Putamen (tissue), 1 donor: ENCODE measurements around the gene ZNF333.
"Not testable (repeated sequence)": the region's sequence is repeated elsewhere in the genome, so short reads cannot be mapped to it uniquely, and the experiment has no call there.

Experiments
- DNase-seq: peaks from one replicate; pipeline ENCODE4 v3.0.0-alpha.2; 2016; ENCODE audit warnings: low spot score

Gene ZNF333

DNA sequence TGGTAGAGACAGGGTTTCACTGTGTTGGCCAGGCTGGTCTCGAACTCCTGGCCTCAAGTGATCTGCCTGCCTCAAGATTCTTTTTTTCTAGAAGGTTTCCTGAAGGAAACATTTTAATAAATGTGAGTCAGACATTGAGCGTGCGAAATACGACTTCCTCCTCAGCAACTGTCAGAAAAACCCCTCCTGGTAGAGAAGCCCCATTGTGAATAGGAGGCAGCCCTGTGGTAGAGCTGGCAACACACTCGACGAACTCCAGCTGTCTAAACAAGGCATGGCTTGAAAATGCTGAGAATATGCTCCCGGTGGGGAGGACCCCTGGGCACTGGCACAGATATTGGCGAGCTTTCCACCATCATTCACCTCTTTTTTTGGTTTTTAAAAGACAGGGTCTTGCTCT, 9.8 kb downstream of the ZNF333 start:
- DNase-seq, result no peak

GRCh38 chr19:14700711-14701375, 11.0 kb downstream of the ZNF333 start:
- DNase-seq, result no peak

- no peak for DNase-seq
Observed at GRCh38 chr19:14703833-14704232, 14.0 kb downstream of the ZNF333 start.

- DNase-seq, result no peak
Observed at GRCh38 chr19:14704450-14704849, 14.6 kb downstream of the ZNF333 start.

DNA sequence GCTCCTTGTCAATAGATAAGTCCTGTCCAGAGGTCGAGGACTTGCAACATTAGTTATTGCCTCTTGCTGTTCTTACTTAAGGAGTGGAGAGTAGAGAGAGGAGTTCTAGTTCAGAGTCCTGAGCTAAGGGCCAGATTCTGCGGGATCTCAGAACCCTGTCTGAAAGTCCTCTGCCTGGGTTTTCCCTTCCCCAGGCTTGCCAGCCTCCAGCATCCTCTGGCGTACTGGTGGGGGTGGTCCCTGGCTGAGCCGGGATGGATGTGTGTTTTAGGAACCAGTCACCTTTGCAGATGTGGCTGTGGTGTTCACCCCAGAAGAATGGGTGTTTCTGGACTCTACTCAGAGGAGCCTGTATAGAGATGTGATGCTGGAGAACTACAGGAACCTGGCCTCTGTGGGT, 26.0 kb downstream of the ZNF333 start:
- no peak for DNase-seq

DNA sequence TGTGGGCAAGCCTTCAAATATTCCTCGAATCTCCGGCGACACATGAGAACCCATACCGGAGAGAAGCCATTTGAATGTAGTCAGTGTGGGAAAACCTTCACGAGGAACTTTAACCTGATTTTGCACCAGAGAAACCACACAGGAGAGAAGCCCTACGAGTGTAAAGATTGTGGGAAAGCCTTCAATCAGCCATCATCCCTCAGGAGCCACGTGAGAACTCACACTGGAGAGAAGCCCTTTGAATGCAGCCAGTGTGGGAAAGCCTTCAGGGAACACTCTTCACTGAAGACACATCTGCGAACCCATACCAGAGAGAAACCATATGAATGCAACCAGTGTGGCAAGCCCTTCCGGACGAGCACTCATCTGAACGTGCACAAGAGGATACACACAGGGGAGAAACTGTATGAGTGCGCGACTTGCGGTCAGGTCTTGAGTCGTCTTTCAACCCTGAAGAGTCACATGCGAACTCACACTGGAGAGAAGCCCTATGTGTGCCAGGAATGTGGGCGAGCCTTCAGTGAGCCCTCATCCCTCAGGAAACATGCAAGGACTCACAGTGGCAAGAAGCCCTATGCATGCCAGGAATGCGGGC, 28.8 kb downstream of the ZNF333 start:
- no peak for DNase-seq

DNA sequence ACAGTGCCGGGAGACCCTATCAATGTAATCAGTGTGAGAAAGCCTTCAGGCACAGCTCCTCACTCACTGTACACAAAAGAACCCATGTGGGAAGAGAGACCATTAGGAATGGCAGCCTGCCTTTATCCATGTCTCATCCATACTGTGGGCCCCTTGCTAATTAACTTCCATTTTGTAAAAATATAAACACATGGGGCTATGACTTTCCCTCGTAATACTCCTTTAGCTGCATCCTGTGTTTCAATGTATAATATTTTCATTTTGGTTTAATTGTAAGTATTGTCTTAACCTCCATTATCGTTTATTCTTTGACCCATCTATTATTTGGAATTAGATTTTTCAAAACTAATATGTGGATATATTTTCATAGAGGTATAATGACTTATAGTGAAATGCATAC, 29.3 kb downstream of the ZNF333 start:
- DNase-seq, result no peak

- no peak for DNase-seq
Observed at GRCh38 chr19:14722127-14722526, 32.3 kb downstream of the ZNF333 start.

- DNase-seq, result no peak
Observed at GRCh38 chr19:14728595-14728994, 38.7 kb downstream of the ZNF333 start.

DNA sequence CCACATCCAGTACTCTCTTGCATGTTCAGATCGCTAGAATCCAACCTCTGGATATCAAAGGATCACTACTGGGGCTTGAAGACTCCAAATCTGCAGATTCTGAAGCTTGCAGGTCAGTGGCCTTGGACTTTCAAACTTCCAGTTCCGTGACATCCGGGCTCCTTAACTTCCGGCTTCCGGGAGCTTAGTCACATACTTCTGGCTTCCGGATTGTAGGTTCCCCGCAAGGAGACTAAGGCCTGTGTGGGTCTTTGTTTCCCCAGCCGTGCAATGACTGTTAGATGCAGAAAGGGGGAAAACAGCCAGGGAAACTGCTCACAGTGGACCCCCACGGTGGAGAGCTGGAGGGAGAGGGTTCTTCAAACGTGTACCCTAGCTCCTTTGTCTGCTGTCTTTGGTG, 41.4 kb downstream of the ZNF333 start:
- no peak for DNase-seq

DNA sequence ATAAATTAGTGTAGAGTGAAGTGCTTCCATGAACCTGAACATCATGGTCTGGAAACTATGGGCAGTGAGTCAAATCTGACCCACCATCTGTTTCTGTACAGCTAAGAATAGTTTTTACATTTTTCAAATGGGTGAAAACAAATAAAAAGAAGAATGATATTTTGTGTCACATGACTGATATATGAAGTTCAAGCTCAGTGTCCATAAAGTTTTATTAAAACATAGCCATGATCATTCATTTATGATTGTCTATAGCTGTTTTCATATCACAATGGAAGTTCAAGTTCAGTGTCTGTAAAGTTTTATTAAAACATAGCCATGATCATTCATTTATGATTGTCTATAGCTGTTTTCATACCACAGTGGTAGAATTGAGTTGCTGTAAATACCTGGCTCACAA, 42.7 kb downstream of the ZNF333 start:
- DNase-seq, result no peak

GRCh38 chr19:14733574-14733973, 43.7 kb downstream of the ZNF333 start:
- no peak for DNase-seq

- no peak for DNase-seq
Observed at GRCh38 chr19:14735915-14736314, 46.1 kb downstream of the ZNF333 start.

GRCh38 chr19:14746886-14747285, 57.0 kb downstream of the ZNF333 start:
- no peak for DNase-seq

DNA sequence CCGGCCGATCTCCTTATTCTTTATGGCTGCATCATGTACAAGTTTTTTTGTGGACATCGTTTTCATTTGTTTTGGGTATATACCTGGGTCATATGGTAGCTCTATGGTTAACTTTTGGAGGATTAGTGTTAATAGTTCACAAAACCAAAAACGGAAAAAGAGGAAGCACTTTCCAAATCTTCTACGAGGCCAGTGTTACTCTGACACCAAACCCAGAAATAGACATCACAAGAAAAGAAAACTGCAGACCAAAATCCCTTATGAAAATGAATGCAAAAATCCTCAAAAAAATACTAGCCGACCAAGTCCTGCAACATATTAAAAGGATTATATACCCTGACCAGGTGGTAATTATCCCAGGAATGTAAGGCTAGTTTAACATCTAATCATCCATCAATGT, 58.8 kb downstream of the ZNF333 start:
- DNase-seq, result no peak

DNA sequence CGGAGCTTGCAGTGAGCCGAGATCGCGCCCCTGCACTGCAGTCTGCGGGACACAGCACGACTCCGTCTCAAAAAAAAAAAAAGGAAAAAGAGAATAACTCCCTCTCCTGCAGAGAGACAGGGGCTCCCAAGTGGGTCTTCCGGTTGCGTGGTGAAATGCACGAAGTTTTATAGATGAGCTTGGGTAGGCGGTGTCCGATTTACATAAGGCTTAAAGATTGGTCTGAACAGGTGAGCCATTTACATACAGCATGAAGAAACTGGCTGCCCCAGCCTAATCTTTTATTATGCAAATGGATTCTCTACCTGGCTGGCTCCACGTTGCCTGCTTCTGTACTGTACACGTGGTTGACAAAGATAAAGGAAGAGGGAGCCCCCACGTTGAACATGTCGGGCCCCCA, 69.0 kb downstream of the ZNF333 start:
- no peak for DNase-seq

GRCh38 chr19:14761607-14762006, 71.8 kb downstream of the ZNF333 start:
- DNase-seq, result no peak

- DNase-seq, result no peak
Observed at GRCh38 chr19:14762111-14762510, 72.3 kb downstream of the ZNF333 start.

DNA sequence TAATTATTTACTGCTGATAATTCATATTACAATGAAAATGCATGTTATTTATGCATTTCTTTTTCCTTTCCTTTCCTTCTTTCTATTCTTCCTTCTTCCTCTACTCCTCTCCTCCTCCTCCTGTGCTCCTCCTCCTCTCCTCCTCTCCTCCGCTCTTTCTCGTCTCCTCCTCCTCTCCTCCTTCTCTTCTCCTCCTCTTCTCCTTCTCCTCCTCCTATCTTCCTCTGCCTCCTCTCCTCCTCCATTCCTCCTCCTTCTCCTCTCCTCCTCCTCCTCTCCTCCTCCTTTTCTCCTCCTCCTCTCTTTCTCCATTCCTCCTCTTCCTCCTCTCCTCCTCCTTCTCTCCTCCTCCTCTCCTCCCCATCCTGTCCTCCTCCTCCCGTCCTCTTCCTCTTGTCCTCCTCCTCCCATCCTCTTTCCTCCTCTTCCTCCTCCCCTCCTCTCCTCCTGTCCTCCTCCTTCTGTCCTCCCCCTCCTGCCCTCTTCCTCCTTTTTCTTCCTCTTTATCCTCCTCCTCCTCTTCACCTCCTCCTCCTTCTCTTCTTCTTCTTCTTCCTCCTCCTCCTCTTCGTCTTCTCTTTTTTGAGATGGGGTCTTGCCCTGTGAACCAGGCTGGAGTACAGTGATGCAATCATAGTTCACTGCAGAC, 73.8 kb downstream of the ZNF333 start:
- DNase-seq, result no peak

- DNase-seq, result no peak
Observed at GRCh38 chr19:14764401-14764800, 74.6 kb downstream of the ZNF333 start.

DNA sequence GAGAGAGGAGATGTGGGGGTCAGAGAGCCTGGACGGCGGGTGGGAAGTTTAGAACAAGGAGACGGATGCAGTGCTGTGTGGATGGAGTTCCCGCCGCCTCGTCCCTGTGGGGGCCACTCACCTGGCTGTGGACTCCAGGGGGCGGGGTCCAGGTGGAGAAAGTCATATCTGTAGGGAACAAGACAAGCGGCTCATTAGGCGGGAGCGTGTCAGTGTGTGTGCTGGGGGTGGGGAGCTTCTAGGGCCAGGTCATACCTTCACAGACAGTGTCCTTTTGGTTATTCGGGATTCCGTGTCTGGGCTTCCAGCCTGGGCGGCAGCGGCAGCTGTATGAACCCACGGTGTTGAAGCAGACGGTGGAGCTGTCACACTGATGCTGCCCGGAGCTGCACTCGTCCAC, 75.6 kb downstream of the ZNF333 start:
- not testable (repeated sequence) for DNase-seq

DNA sequence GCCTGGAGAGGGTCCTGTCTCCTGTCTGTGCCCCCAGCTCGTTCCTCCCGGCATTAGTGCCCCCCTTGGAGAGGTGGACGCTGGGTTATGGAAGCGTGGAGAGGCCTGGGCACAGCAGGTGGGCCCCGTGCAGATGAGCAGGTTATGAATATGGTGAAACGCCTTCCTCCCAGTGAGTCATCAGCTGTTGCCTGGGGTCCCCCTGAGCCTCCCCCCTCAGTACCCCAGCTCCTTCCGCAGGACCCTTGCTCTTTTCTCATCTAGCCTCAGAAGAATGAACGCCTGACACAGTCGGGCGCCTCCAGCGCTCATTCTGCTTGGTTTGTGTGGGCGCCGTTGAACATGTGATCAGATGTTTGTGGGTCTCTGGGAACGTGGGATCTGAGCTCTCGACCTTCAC, 76.0 kb downstream of the ZNF333 start:
- not testable (repeated sequence) for DNase-seq

- no peak for DNase-seq
Observed at GRCh38 chr19:14767466-14767971, 77.7 kb downstream of the ZNF333 start.
